Activated T-helper 2 cell treated with anti-CD3 and anti-CD28 coated beads, Interferon-gamma antibody, Interleukin-2, Interleukin-4, amounts not matched to agents 10 μg/mL and 5 μg/mL and 100 μg/mL, durations not matched to agents 14 hours and 24 hours and 36 hours (primary cell): ENCODE data around the gene GDF10. TPM values are rescaled to one million over a fixed set of nuclear protein-coding genes. Genes with fewer than 3 reads are reported as not detected.
A peak's percentile ranks its signal among the peaks of the same experiment; 100 is the strongest.

Source experiments
- DNase-seq: peaks from one replicate; pipeline ENCODE4 v3.0.0; 2021; ENCODE audit warnings: low spot score
- H3K27ac Mint-ChIP-seq: one replicate; pipeline ENCODE4 v1.8.0; 2021; ENCODE audit warnings: mixed read lengths
- H3K27me3 Mint-ChIP-seq: one replicate; pipeline ENCODE4 v1.8.0; 2021; ENCODE audit warnings: low read depth, mixed read lengths
- H3K36me3 Mint-ChIP-seq: one replicate; pipeline ENCODE4 v1.8.0; 2021; ENCODE audit warnings: low read depth, mixed read lengths
- H3K4me1 Mint-ChIP-seq: one replicate; pipeline ENCODE4 v1.8.0; 2021; ENCODE audit warnings: low read depth, mixed read lengths
- H3K4me3 Mint-ChIP-seq: one replicate; pipeline ENCODE4 v1.8.0; 2021; ENCODE audit warnings: low read depth, mild to moderate bottlenecking, moderate library complexity, mixed read lengths
- H3K9me3 Mint-ChIP-seq: one replicate; pipeline ENCODE4 v1.8.0; 2021; ENCODE audit warnings: mixed read lengths
- intact Hi-C: fragments of 100-400 bp; cut with micrococcal nuclease; formaldehyde crosslinking; loops from one replicate; pipeline ENCODE4 v1.15.1; 2023
- total RNA-seq: library from RNA; stranded (reverse); gene quantifications from 2 replicates; pipeline ENCODE4 v1.2.3, GENCODE V29; 2022

Gene GDF10
- total RNA-seq: 0.11 and 0.25 TPM in 2 replicates

GRCh38 chr10:47299611-47300428 lies at the start of gene GDF10:
TSS of gene GDF10 (plus strand) at chr10:47300197. CDS start at chr10:47300652, 455 bp downstream.
- Mint-ChIP-seq H3K9me3 (no peaks in the 10 kb centered on the region), H3K36me3 (no peaks in the 10 kb centered on the region), H3K4me3 (peak within 1 kb of the TSS; percentile 67), H3K4me1 (peaks cover 3% of the 10 kb centered on the region), H3K27me3 (peaks cover 60% of the 10 kb centered on the region), H3K27ac (no peak within 1 kb of the TSS)
- intact Hi-C loops: no loop called here
- DNase-seq: no peak

GRCh38 chr10:47252093-47252780 lies 47.8 kb upstream of the GDF10 start:
- intact Hi-C loops: no loop called here

GRCh38 chr10:47253030-47253637 lies 46.9 kb upstream of the GDF10 start:
- no peaks in the 10 kb centered on the region for H3K27me3 Mint-ChIP-seq
- H3K27ac Mint-ChIP-seq: no peak overlapping the region
- peaks cover 32% of the 10 kb centered on the region for H3K4me1 Mint-ChIP-seq
- no peaks in the 10 kb centered on the region for H3K36me3 Mint-ChIP-seq
- intact Hi-C loops: no loop called here
- DNase-seq: no peak
- H3K9me3 Mint-ChIP-seq: peaks cover 6% of the 10 kb centered on the region
- H3K4me3 Mint-ChIP-seq: no peak overlapping the region

More at GRCh38 chr10:47252093-47252780, 47.8 kb upstream of the GDF10 start:
- Mint-ChIP-seq H3K9me3 (peaks cover 2% of the 10 kb centered on the region), H3K27ac (no peak overlapping the region), H3K4me1 (peaks cover 23% of the 10 kb centered on the region), H3K4me3 (no peak overlapping the region), H3K36me3 (no peaks in the 10 kb centered on the region), H3K27me3 (no peaks in the 10 kb centered on the region)
- no peak for DNase-seq

GRCh38 chr10:47253651-47254375 lies 46.2 kb upstream of the GDF10 start:
- Mint-ChIP-seq H3K27me3 (no peaks in the 10 kb centered on the region), H3K36me3 (no peaks in the 10 kb centered on the region), H3K4me1 (peaks cover 29% of the 10 kb centered on the region), H3K9me3 (peaks cover 6% of the 10 kb centered on the region), H3K27ac (no peak overlapping the region), H3K4me3 (no peak overlapping the region)
- no peak for DNase-seq
- intact Hi-C loops: no loop called here

- DNase-seq: no peak
- intact Hi-C loops: loop anchor here (5.0 kb wide), 1 partner anchor 47 kb away; no protein-coding TSS in a partner anchor
- Mint-ChIP-seq H3K4me3 (no peak overlapping the region), H3K27ac (no peak overlapping the region), H3K27me3 (no peaks in the 10 kb centered on the region), H3K9me3 (peaks cover 6% of the 10 kb centered on the region), H3K36me3 (no peaks in the 10 kb centered on the region), H3K4me1 (peaks cover 33% of the 10 kb centered on the region)
These were observed 45.4 kb upstream of the GDF10 start for GRCh38 chr10:47254611-47255010.

GRCh38 chr10:47255033-47255813 lies 44.8 kb upstream of the GDF10 start:
- Mint-ChIP-seq H3K4me1 (peaks cover 38% of the 10 kb centered on the region), H3K27ac (no peak overlapping the region), H3K9me3 (peaks cover 6% of the 10 kb centered on the region), H3K4me3 (no peak overlapping the region), H3K27me3 (no peaks in the 10 kb centered on the region), H3K36me3 (no peaks in the 10 kb centered on the region)
- intact Hi-C loops: loop anchor here (5.0 kb wide), 1 partner anchor 48 kb away; no protein-coding TSS in a partner anchor
- no peak for DNase-seq

- Mint-ChIP-seq H3K9me3 (peaks cover 6% of the 10 kb centered on the region), H3K27me3 (no peaks in the 10 kb centered on the region), H3K4me3 (no peak overlapping the region), H3K4me1 (peaks cover 44% of the 10 kb centered on the region), H3K27ac (no peak overlapping the region), H3K36me3 (peaks cover under 1% of the 10 kb centered on the region)
- intact Hi-C loops: loop anchor here (5.0 kb wide), 1 partner anchor 49 kb away; no protein-coding TSS in a partner anchor
- no peak for DNase-seq
These were observed 44.1 kb upstream of the GDF10 start for GRCh38 chr10:47255866-47256265.

GRCh38 chr10:47256751-47257336 lies 43.2 kb upstream of the GDF10 start:
- H3K4me3 Mint-ChIP-seq: no peak overlapping the region
- intact Hi-C loops: loop anchor here (1.0 to 5.0 kb wide), 2 partner anchors 8 to 50 kb away; no protein-coding TSS in a partner anchor
- H3K27ac Mint-ChIP-seq: peak overlapping the region; percentile 76
- H3K9me3 Mint-ChIP-seq: peaks cover 6% of the 10 kb centered on the region
- peaks cover 9% of the 10 kb centered on the region for H3K36me3 Mint-ChIP-seq
- no peak for DNase-seq
- H3K27me3 Mint-ChIP-seq: no peaks in the 10 kb centered on the region
- peaks cover 52% of the 10 kb centered on the region for H3K4me1 Mint-ChIP-seq

- H3K27me3 Mint-ChIP-seq: no peaks in the 10 kb centered on the region
- peaks cover 55% of the 10 kb centered on the region for H3K4me1 Mint-ChIP-seq
- intact Hi-C loops: loop anchor here (1.0 to 5.0 kb wide), 2 partner anchors 8 to 50 kb away; no protein-coding TSS in a partner anchor
- peak overlapping the region; percentile 76 for H3K27ac Mint-ChIP-seq
- peaks cover 9% of the 10 kb centered on the region for H3K36me3 Mint-ChIP-seq
- no peak for DNase-seq
- peaks cover 6% of the 10 kb centered on the region for H3K9me3 Mint-ChIP-seq
- H3K4me3 Mint-ChIP-seq: peak overlapping the region; percentile 9
These were observed 42.4 kb upstream of the GDF10 start for GRCh38 chr10:47257396-47258120.

GRCh38 chr10:47258921-47259320 lies 41.1 kb upstream of the GDF10 start:
- Mint-ChIP-seq H3K4me3 (no peak overlapping the region), H3K9me3 (peaks cover 6% of the 10 kb centered on the region), H3K27me3 (no peaks in the 10 kb centered on the region), H3K36me3 (peaks cover 9% of the 10 kb centered on the region), H3K27ac (no peak overlapping the region), H3K4me1 (peaks cover 65% of the 10 kb centered on the region)
- DNase-seq: no peak
- intact Hi-C loops: loop anchor here (5.0 kb wide), 1 partner anchor 52 kb away; no protein-coding TSS in a partner anchor

- Mint-ChIP-seq H3K27ac (no peak overlapping the region), H3K4me1 (peaks cover 65% of the 10 kb centered on the region)
These were observed 40.5 kb upstream of the GDF10 start for GRCh38 chr10:47259466-47259865.

More at GRCh38 chr10:47259466-47259865, 40.5 kb upstream of the GDF10 start:
- H3K36me3 Mint-ChIP-seq: peaks cover 9% of the 10 kb centered on the region
- no peak for DNase-seq
- H3K27me3 Mint-ChIP-seq: no peaks in the 10 kb centered on the region
- intact Hi-C loops: loop anchor here (5.0 kb wide), 1 partner anchor 52 kb away; no protein-coding TSS in a partner anchor
- peaks cover 6% of the 10 kb centered on the region for H3K9me3 Mint-ChIP-seq
- H3K4me3 Mint-ChIP-seq: no peak overlapping the region
